ENCODE results near the gene SCUBE2.

Gene SCUBE2

GRCh38 chr11:9130297-9130696 lies 38.9 kb upstream of the SCUBE2 start:
- H3K4me1 ChIP-seq (ENCODE audit: control insufficient read depth, insufficient read depth, low read length, unreplicated experiment), result no peaks in the 10 kb centered on the region
- no peak overlapping the region for H2AFZ ChIP-seq (ENCODE audit: low read length, unreplicated experiment)
- H3K27me3 ChIP-seq (ENCODE audit: insufficient read depth, low read length), result no peaks in the 10 kb centered on the region
- peaks cover 23% of the 10 kb centered on the region; the same call in 1 of the 2 replicates for H3K36me3 ChIP-seq (ENCODE audit: insufficient read depth, low read length)
- no peak overlapping the region for H3K27ac ChIP-seq (ENCODE audit: low read depth, low read length)
- H3K79me2 ChIP-seq (ENCODE audit: control insufficient read depth, insufficient read depth, low read length, unreplicated experiment), result no peaks in the 10 kb centered on the region
- no peak overlapping the region for H3K4me3 ChIP-seq (ENCODE audit: low read depth, low read length)

- Histone ChIP-seq H3K27ac (ENCODE audit: low read depth, low read length) (no peak overlapping the region), H3K4me1 (ENCODE audit: control insufficient read depth, insufficient read depth, low read length, unreplicated experiment) (no peaks in the 10 kb centered on the region), H3K27me3 (ENCODE audit: insufficient read depth, low read length) (no peaks in the 10 kb centered on the region), H3K4me3 (ENCODE audit: low read depth, low read length) (no peak overlapping the region), H3K79me2 (ENCODE audit: control insufficient read depth, insufficient read depth, low read length, unreplicated experiment) (no peaks in the 10 kb centered on the region), H3K36me3 (ENCODE audit: insufficient read depth, low read length) (peaks cover 11% of the 10 kb centered on the region), H2AFZ (ENCODE audit: low read length, unreplicated experiment) (no peak overlapping the region)
These were observed 35.2 kb upstream of the SCUBE2 start for GRCh38 chr11:9126636-9127035.

GRCh38 chr11:9125185-9125886 lies 33.9 kb upstream of the SCUBE2 start:
- Histone ChIP-seq H3K27ac (ENCODE audit: low read depth, low read length) (no peak overlapping the region), H2AFZ (ENCODE audit: low read length, unreplicated experiment) (no peak overlapping the region), H3K36me3 (ENCODE audit: insufficient read depth, low read length) (peaks cover 3% of the 10 kb centered on the region; the same call in 1 of the 2 replicates), H3K4me3 (ENCODE audit: low read depth, low read length) (no peak overlapping the region), H3K4me1 (ENCODE audit: control insufficient read depth, insufficient read depth, low read length, unreplicated experiment) (no peaks in the 10 kb centered on the region), H3K27me3 (ENCODE audit: insufficient read depth, low read length) (no peaks in the 10 kb centered on the region), H3K79me2 (ENCODE audit: control insufficient read depth, insufficient read depth, low read length, unreplicated experiment) (no peaks in the 10 kb centered on the region)

GRCh38 chr11:9123595-9124304 lies 32.4 kb upstream of the SCUBE2 start:
- Histone ChIP-seq H3K79me2 (ENCODE audit: control insufficient read depth, insufficient read depth, low read length, unreplicated experiment) (no peaks in the 10 kb centered on the region), H3K27me3 (ENCODE audit: insufficient read depth, low read length) (no peaks in the 10 kb centered on the region), H3K4me3 (ENCODE audit: low read depth, low read length) (no peak overlapping the region), H3K4me1 (ENCODE audit: control insufficient read depth, insufficient read depth, low read length, unreplicated experiment) (no peaks in the 10 kb centered on the region), H3K36me3 (ENCODE audit: insufficient read depth, low read length) (no peaks in the 10 kb centered on the region; the same call in 1 of the 2 replicates), H2AFZ (ENCODE audit: low read length, unreplicated experiment) (no peak overlapping the region), H3K27ac (ENCODE audit: low read depth, low read length) (no peak overlapping the region)

DNA sequence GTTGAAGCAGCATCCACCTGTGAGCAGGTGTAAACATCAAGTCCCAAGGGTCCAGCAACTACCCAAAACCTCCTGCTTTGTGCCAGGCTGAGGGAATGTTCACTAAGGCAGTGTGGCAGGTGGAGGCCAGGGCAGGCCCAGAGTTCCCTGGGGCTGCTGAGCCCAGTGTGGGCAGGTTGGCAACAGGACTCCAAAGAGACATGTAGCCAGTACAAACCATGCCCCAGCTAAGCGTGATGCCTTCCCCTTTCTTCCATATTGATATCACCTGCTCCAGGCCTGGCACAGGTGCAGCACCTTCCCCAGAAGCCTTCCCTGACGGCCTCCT lies 30.0 kb upstream of the SCUBE2 start:
- no peaks in the 10 kb centered on the region for H3K4me1 ChIP-seq (ENCODE audit: control insufficient read depth, insufficient read depth, low read length, unreplicated experiment)
- no peak overlapping the region for H3K4me3 ChIP-seq (ENCODE audit: low read depth, low read length)
- H3K79me2 ChIP-seq (ENCODE audit: control insufficient read depth, insufficient read depth, low read length, unreplicated experiment), result no peaks in the 10 kb centered on the region
- H3K27ac ChIP-seq (ENCODE audit: low read depth, low read length), result no peak overlapping the region
- no peaks in the 10 kb centered on the region; the same call in 1 of the 2 replicates for H3K36me3 ChIP-seq (ENCODE audit: insufficient read depth, low read length)
- H3K27me3 ChIP-seq (ENCODE audit: insufficient read depth, low read length), result no peaks in the 10 kb centered on the region
- H2AFZ ChIP-seq (ENCODE audit: low read length, unreplicated experiment), result no peak overlapping the region

DNA sequence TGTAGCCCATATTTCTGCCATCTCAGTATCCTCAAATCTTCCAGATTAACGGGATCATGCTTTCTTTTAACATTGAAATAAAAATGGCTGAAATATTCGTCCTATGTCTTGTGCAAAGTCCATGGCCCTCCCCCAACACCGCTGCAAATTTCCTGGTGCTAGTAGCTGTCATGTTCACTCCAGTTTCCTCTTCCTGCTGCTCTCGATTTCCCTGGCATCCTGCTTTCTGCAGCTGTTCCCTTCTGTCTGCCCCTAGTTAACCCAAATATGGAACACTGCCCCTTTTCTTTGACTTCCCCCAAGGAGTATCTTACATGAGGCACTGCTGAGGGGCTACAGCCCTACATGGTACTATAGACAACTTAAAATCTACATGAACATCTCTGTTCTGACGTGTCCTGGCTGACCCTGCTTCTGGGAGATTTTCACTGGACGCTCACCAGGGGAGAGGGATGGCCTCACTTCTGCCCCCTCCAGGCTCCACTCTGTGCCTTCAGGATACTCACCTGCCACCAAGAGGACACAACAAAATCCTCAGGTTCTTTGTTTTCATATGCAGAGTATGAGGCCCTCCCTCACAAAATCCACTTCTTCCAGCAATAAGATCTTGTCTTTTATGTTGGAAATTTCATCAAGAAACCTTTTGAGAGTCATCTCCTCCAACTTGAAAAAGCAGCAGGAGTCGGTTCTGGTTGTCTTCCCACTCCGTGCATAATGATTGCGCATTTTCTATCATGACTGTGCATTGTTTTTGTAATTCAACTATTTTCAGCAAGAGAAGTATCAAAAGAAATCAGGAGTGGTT lies 29.5 kb upstream of the SCUBE2 start:
- Histone ChIP-seq H3K79me2 (ENCODE audit: control insufficient read depth, insufficient read depth, low read length, unreplicated experiment) (no peaks in the 10 kb centered on the region), H2AFZ (ENCODE audit: low read length, unreplicated experiment) (no peak overlapping the region), H3K4me1 (ENCODE audit: control insufficient read depth, insufficient read depth, low read length, unreplicated experiment) (no peaks in the 10 kb centered on the region), H3K27me3 (ENCODE audit: insufficient read depth, low read length) (no peaks in the 10 kb centered on the region), H3K36me3 (ENCODE audit: insufficient read depth, low read length) (no peaks in the 10 kb centered on the region; the same call in 1 of the 2 replicates), H3K4me3 (ENCODE audit: low read depth, low read length) (no peak overlapping the region), H3K27ac (ENCODE audit: low read depth, low read length) (no peak overlapping the region)

DNA sequence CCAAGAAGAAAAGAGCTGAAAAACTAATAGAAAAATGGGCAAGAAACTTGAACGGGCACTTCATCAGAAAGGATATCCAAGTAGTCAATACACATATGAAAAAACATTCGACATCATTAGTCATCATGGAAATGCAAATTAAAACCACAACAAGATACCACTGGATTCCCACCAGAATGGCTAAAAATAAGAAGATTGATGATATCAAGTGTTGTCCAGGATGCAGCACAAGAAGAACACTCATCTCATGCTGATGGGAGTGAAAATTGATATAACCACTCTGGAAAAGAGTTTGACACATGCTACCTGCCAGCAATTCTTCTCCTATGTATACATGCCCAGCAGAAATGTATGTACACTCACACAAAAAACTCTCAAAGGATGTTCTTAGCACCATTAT lies 26.9 kb upstream of the SCUBE2 start:
- H3K27ac ChIP-seq (ENCODE audit: low read depth, low read length), result no peak overlapping the region
- no peaks in the 10 kb centered on the region for H3K79me2 ChIP-seq (ENCODE audit: control insufficient read depth, insufficient read depth, low read length, unreplicated experiment)
- peaks cover 8% of the 10 kb centered on the region for H3K36me3 ChIP-seq (ENCODE audit: insufficient read depth, low read length)
- H3K27me3 ChIP-seq (ENCODE audit: insufficient read depth, low read length), result no peaks in the 10 kb centered on the region
- H2AFZ ChIP-seq (ENCODE audit: low read length, unreplicated experiment), result no peak overlapping the region
- no peak overlapping the region for H3K4me3 ChIP-seq (ENCODE audit: low read depth, low read length)
- no peaks in the 10 kb centered on the region for H3K4me1 ChIP-seq (ENCODE audit: control insufficient read depth, insufficient read depth, low read length, unreplicated experiment)

- no peak overlapping the region for H3K4me3 ChIP-seq (ENCODE audit: low read depth, low read length)
- H2AFZ ChIP-seq (ENCODE audit: low read length, unreplicated experiment), result no peak overlapping the region
- H3K79me2 ChIP-seq (ENCODE audit: control insufficient read depth, insufficient read depth, low read length, unreplicated experiment), result no peaks in the 10 kb centered on the region
- peaks cover 20% of the 10 kb centered on the region for H3K36me3 ChIP-seq (ENCODE audit: insufficient read depth, low read length)
- H3K27ac ChIP-seq (ENCODE audit: low read depth, low read length), result no peak overlapping the region
- H3K4me1 ChIP-seq (ENCODE audit: control insufficient read depth, insufficient read depth, low read length, unreplicated experiment), result no peaks in the 10 kb centered on the region
- H3K27me3 ChIP-seq (ENCODE audit: insufficient read depth, low read length), result no peaks in the 10 kb centered on the region
These were observed 20.7 kb upstream of the SCUBE2 start for GRCh38 chr11:9112075-9112474.

DNA sequence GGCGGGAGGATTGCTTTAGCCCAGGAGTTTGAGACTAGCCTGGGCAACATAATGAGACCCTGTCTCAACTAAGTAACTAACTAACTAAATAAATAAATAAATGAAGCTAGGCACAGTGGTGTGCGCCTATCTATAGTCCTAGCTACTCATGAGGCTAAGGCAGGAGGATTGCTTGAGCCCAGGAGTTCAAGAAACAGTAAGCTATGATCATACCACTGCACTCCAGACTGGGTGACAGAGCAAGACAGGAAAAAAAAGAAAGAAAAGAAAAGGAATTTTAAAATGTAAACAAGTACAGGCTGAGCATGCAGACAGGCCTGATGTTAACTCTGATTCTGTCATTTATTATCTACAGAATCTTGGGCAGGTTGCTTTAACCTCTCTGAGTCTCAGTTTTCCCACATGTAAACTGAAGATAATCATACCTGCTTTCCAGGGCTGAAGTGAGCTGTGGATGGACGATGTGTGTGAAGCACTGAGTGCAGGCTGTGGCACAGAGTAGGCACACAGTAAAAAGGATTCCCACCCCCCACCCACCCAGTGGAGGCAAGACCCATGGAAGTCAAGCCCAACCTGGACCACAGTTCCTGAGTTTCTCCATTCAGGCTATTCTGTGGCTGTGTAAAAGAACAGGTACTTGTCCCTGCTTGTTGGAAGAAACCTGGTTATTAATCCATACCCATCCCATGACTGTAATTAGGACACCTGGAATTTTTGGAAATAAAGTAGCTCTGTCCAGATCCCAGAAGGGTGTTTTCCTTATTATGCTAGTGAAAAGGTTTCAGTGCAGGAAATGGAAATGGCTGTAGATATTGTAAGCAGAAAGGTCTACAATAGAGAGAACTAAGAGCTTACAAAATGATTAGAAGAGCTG lies 18.7 kb upstream of the SCUBE2 start:
- Histone ChIP-seq H3K27me3 (ENCODE audit: insufficient read depth, low read length) (no peaks in the 10 kb centered on the region), H3K36me3 (ENCODE audit: insufficient read depth, low read length) (peaks cover 20% of the 10 kb centered on the region), H2AFZ (ENCODE audit: low read length, unreplicated experiment) (no peak overlapping the region), H3K4me1 (ENCODE audit: control insufficient read depth, insufficient read depth, low read length, unreplicated experiment) (no peaks in the 10 kb centered on the region), H3K4me3 (ENCODE audit: low read depth, low read length) (no peak overlapping the region), H3K27ac (ENCODE audit: low read depth, low read length) (no peak overlapping the region), H3K79me2 (ENCODE audit: control insufficient read depth, insufficient read depth, low read length, unreplicated experiment) (no peaks in the 10 kb centered on the region)

GRCh38 chr11:9104580-9104979 lies 13.2 kb upstream of the SCUBE2 start:
- H3K79me2 ChIP-seq (ENCODE audit: control insufficient read depth, insufficient read depth, low read length, unreplicated experiment), result no peaks in the 10 kb centered on the region
- no peaks in the 10 kb centered on the region for H3K36me3 ChIP-seq (ENCODE audit: insufficient read depth, low read length)
- H3K4me3 ChIP-seq (ENCODE audit: low read depth, low read length), result no peak overlapping the region
- no peak overlapping the region for H2AFZ ChIP-seq (ENCODE audit: low read length, unreplicated experiment)
- no peak overlapping the region for H3K27ac ChIP-seq (ENCODE audit: low read depth, low read length)
- H3K27me3 ChIP-seq (ENCODE audit: insufficient read depth, low read length), result no peaks in the 10 kb centered on the region
- H3K4me1 ChIP-seq (ENCODE audit: control insufficient read depth, insufficient read depth, low read length, unreplicated experiment), result no peaks in the 10 kb centered on the region

Data from ACC112 (cell line).